H9 (cell line): Measurements from ENCODE around the gene CSF1R. TPM values are rescaled to one million over a fixed set of nuclear protein-coding genes. Genes with fewer than 3 reads are reported as not detected.

ENCODE experiments used
- DNase-seq: peaks from one replicate; pipeline ENCODE4 v3.0.0-alpha.2; 2017
- H2AFZ ChIP-seq: one replicate; pipeline ENCODE4 v1.6.1; 2013; ENCODE audit warnings: mild to moderate bottlenecking, low read length, control low read depth, moderate library complexity
- H2AK5ac ChIP-seq: 2 replicates; pipeline ENCODE4 v1.6.1; 2013; ENCODE audit warnings: low read length, control low read depth, mixed read lengths; ENCODE audit not compliant: insufficient read length
- H2BK120ac ChIP-seq: one replicate; pipeline ENCODE4 v1.6.1; 2013; ENCODE audit warnings: low read depth, mild to moderate bottlenecking, low read length, control low read depth, inconsistent platforms; ENCODE audit not compliant: poor library complexity, severe bottlenecking
- H2BK12ac ChIP-seq: 2 replicates; pipeline ENCODE4 v1.6.1; 2013; ENCODE audit warnings: low read length, control low read depth, mixed read lengths, low read depth; ENCODE audit not compliant: insufficient read length
- H2BK15ac ChIP-seq: 2 replicates; pipeline ENCODE4 v1.6.1; 2013; ENCODE audit warnings: low read depth, low read length, control low read depth
- H2BK20ac ChIP-seq: one replicate; pipeline ENCODE4 v1.6.1; 2013; ENCODE audit warnings: low read depth, mild to moderate bottlenecking, low read length, control low read depth, inconsistent platforms; ENCODE audit not compliant: poor library complexity, severe bottlenecking
- H2BK5ac ChIP-seq: 2 replicates; pipeline ENCODE4 v1.6.1; 2013; ENCODE audit warnings: low read length, control low read depth, mixed read lengths; ENCODE audit not compliant: insufficient read length
- H3K14ac ChIP-seq: 2 replicates; pipeline ENCODE4 v1.6.1; 2013; ENCODE audit warnings: low read length, control low read depth; ENCODE audit not compliant: insufficient read depth
- H3K18ac ChIP-seq: 2 replicates; pipeline ENCODE4 v1.6.1; 2013; ENCODE audit warnings: low read depth, mild to moderate bottlenecking, mixed read lengths, low read length, control low read depth; ENCODE audit not compliant: insufficient read length
- H3K23ac ChIP-seq: 2 replicates; pipeline ENCODE4 v1.6.1; 2013; ENCODE audit warnings: low read length, control low read depth, mixed read lengths, low read depth; ENCODE audit not compliant: insufficient read length
- H3K23me2 ChIP-seq: 2 replicates; pipeline ENCODE4 v1.6.1; 2013; ENCODE audit warnings: low read depth, mild to moderate bottlenecking, mixed read lengths, low read length, control low read depth; ENCODE audit not compliant: insufficient read length, poor library complexity, severe bottlenecking
- H3K27ac ChIP-seq: 2 replicates; pipeline ENCODE4 v1.5.1; 2013; ENCODE audit warnings: low read length, control low read depth, mixed read lengths, low read depth; ENCODE audit not compliant: insufficient read length
- H3K27me3 ChIP-seq: 2 replicates; pipeline ENCODE4 v1.6.1; 2013; ENCODE audit warnings: low read length, control low read depth, inconsistent platforms; ENCODE audit not compliant: insufficient read depth
- H3K4ac ChIP-seq: 2 replicates; pipeline ENCODE4 v1.6.1; 2013; ENCODE audit warnings: low read depth, mild to moderate bottlenecking, control low read depth, inconsistent platforms, low read length, moderate library complexity
- H3K4me1 ChIP-seq: 2 replicates; pipeline ENCODE4 v1.6.1; 2013; ENCODE audit warnings: low read length, control low read depth, inconsistent platforms; ENCODE audit not compliant: insufficient read depth
- H3K4me2 ChIP-seq: 2 replicates; pipeline ENCODE4 v1.6.1; 2013; ENCODE audit warnings: low read length, control low read depth, mixed read lengths; ENCODE audit not compliant: insufficient read length, insufficient read depth
- H3K56ac ChIP-seq: 2 replicates; pipeline ENCODE4 v1.6.1; 2013; ENCODE audit warnings: low read depth, mild to moderate bottlenecking, mixed read lengths, low read length, control low read depth; ENCODE audit not compliant: insufficient read length
- H3K79me1 ChIP-seq: 2 replicates; pipeline ENCODE4 v1.6.1; 2013; ENCODE audit warnings: low read depth, mild to moderate bottlenecking, moderate library complexity, low read length, control low read depth, inconsistent platforms; ENCODE audit not compliant: insufficient read depth, poor library complexity, severe bottlenecking
- H3K79me2 ChIP-seq: 2 replicates; pipeline ENCODE4 v1.6.1; 2013; ENCODE audit warnings: low read length, control low read depth, inconsistent platforms; ENCODE audit not compliant: insufficient read depth
- H3K9ac ChIP-seq: 2 replicates; pipeline ENCODE4 v1.6.1; 2013; ENCODE audit warnings: low read length, control low read depth, mixed read lengths; ENCODE audit not compliant: insufficient read length; ENCODE audit errors: extremely low read depth
- H3K9me3 ChIP-seq: one replicate; pipeline ENCODE4 v1.6.1; 2013; ENCODE audit warnings: low read depth, low read length, inconsistent platforms; ENCODE audit not compliant: control insufficient read depth
- H3T11ph ChIP-seq: one replicate; pipeline ENCODE4 v1.6.1; 2013; ENCODE audit warnings: mild to moderate bottlenecking, low read length, control low read depth, inconsistent platforms
- H4K20me1 ChIP-seq: one replicate; pipeline ENCODE4 v1.6.1; 2013; ENCODE audit not compliant: control insufficient read depth, insufficient read length, insufficient read depth
- H4K5ac ChIP-seq: 2 replicates; pipeline ENCODE4 v1.6.1; 2013; ENCODE audit warnings: low read depth, mild to moderate bottlenecking, mixed read lengths, low read length, control low read depth; ENCODE audit not compliant: insufficient read length
- H4K8ac ChIP-seq: replicated peaks from 2 replicates; pipeline ENCODE4 v1.6.1; 2013; ENCODE audit warnings: low read length, control low read depth, mixed read lengths, low read depth; ENCODE audit not compliant: insufficient read length
- H4K91ac ChIP-seq: 2 replicates; pipeline ENCODE4 v1.6.1; 2013; ENCODE audit warnings: low read depth, mild to moderate bottlenecking, moderate library complexity, mixed read lengths, low read length, control low read depth; ENCODE audit not compliant: insufficient read length
- H3K27ac Mint-ChIP-seq, 3 experiments: 2 replicates in 2 of 3; 3 replicates in 1 of 3; pipeline ENCODE4 v1.8.0; 2020 to 2021; ENCODE audit warnings: mixed read lengths in 3 of 3, mild to moderate bottlenecking in 1 of 3, moderate library complexity in 1 of 3
- H3K27me3 Mint-ChIP-seq: 2 replicates; pipeline ENCODE4 v1.8.0; 2021; ENCODE audit warnings: low read depth, mild to moderate bottlenecking, moderate library complexity, mixed read lengths
- H3K36me3 Mint-ChIP-seq, 3 experiments: 2 replicates in 2 of 3; 3 replicates in 1 of 3; pipeline ENCODE4 v1.8.0; 2020 to 2021; ENCODE audit warnings: low read depth in 3 of 3, mixed read lengths in 3 of 3; ENCODE audit not compliant: insufficient read depth in 1 of 3
- H3K4me1 Mint-ChIP-seq, 2 experiments: 2 replicates each; pipeline ENCODE4 v1.8.0; 2020; ENCODE audit warnings: mixed read lengths in 2 of 2
- H3K4me3 Mint-ChIP-seq, 2 experiments: 2 replicates in 1 of 2; 3 replicates in 1 of 2; pipeline ENCODE4 v1.8.0; 2020 to 2021; ENCODE audit warnings: mild to moderate bottlenecking in 2 of 2, mixed read lengths in 2 of 2, moderate library complexity in 1 of 2
- H3K9me3 Mint-ChIP-seq, 2 experiments: 2 replicates in 1 of 2; 3 replicates in 1 of 2; pipeline ENCODE4 v1.8.0; 2020; ENCODE audit warnings: mild to moderate bottlenecking in 2 of 2, mixed read lengths in 2 of 2, moderate library complexity in 1 of 2
- WGBS: extraction: QIAGEN DNeasy Blood & Tissue Kit; methylation state at CpG from one replicate; pipeline ENCODE4 v1.1.7; 2013; ENCODE audit warnings: missing lambda C conversion rate, low lambda C conversion rate, mixed read lengths; ENCODE audit not compliant: insufficient read length; ENCODE audit errors: extremely low coverage; 5-methylcytosine and 5-hydroxymethylcytosine counted together
- total RNA-seq: library from RNA; stranded (reverse); gene quantifications from 2 replicates; pipeline ENCODE4 v1.2.1, GENCODE V29; 2021
- TF ChIP-seq, protein P1 (sequence below): fragments of 200-600 bp; sonication (generic); conservative IDR thresholded peaks from 3 replicates; pipeline ENCODE4 v1.8.0; 2021; ENCODE audit warnings: antibody characterized with exemption, mild to moderate bottlenecking

CSF1R gene
- total RNA-seq, 1 experiment from 2014 or later: 0.13 TPM

DNA sequence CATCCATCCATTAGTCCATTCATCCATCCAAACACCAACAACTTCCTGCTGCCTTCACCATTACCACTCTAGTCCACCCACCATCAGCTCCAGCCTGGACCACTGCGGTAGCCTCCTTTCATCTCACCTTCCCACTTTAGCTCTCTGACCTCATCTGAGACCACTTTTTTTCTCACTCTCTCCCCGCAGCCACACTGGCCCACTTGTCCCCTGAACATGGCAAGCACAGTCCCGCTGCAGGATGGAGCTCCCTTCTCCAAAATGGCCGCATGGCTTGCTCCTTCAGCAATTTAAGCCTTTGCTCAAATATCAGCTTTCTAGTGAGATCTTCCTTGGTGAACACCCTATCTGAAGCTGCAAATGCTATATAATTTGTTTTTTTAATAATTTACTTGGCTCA, 11.1 kb downstream of the CSF1R start:
- no peak overlapping the region for H4K91ac ChIP-seq
- H3K23ac ChIP-seq: no peak overlapping the region
- no peak overlapping the region for H2AK5ac ChIP-seq
- H3K79me2 ChIP-seq: no peaks in the 10 kb centered on the region
- no peaks in the 10 kb centered on the region for H3K23me2 ChIP-seq
- no peaks in the 10 kb centered on the region for H3K79me1 ChIP-seq
- Mint-ChIP-seq H3K36me3 (no peaks in the 10 kb centered on the region), H3K27ac (no peak overlapping the region), H3K9me3 (no peaks in the 10 kb centered on the region), H3K4me3 (no peak overlapping the region), H3K27me3 (peaks cover 7% of the 10 kb centered on the region), H3K4me1 (no peaks in the 10 kb centered on the region)
- H3K14ac ChIP-seq: no peak overlapping the region
- no peak overlapping the region for H2BK20ac ChIP-seq
- H2AFZ ChIP-seq: no peak overlapping the region
- no peaks in the 10 kb centered on the region for H4K20me1 ChIP-seq
- no peaks in the 10 kb centered on the region for H3K27me3 ChIP-seq
- WGBS: no CpG with 5 or more reads among the region's 4 CpGs
- H3K27ac ChIP-seq: no peak overlapping the region
- no peaks in the 10 kb centered on the region for H3K4me1 ChIP-seq
- H2BK12ac ChIP-seq: no peak overlapping the region
- TF ChIP-seq, protein P1, sequence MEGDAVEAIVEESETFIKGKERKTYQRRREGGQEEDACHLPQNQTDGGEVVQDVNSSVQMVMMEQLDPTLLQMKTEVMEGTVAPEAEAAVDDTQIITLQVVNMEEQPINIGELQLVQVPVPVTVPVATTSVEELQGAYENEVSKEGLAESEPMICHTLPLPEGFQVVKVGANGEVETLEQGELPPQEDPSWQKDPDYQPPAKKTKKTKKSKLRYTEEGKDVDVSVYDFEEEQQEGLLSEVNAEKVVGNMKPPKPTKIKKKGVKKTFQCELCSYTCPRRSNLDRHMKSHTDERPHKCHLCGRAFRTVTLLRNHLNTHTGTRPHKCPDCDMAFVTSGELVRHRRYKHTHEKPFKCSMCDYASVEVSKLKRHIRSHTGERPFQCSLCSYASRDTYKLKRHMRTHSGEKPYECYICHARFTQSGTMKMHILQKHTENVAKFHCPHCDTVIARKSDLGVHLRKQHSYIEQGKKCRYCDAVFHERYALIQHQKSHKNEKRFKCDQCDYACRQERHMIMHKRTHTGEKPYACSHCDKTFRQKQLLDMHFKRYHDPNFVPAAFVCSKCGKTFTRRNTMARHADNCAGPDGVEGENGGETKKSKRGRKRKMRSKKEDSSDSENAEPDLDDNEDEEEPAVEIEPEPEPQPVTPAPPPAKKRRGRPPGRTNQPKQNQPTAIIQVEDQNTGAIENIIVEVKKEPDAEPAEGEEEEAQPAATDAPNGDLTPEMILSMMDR: no peak
- H3K4me2 ChIP-seq: no peak overlapping the region
- H3K9me3 ChIP-seq: no peaks in the 10 kb centered on the region
- H2BK120ac ChIP-seq: no peak overlapping the region
- H3T11ph ChIP-seq: no peak overlapping the region
- H3K18ac ChIP-seq: no peak overlapping the region
- no peak overlapping the region for H3K56ac ChIP-seq
- no peak overlapping the region for H2BK15ac ChIP-seq
- no peak overlapping the region for H4K8ac ChIP-seq
- no peak overlapping the region for H3K9ac ChIP-seq
- no peak overlapping the region for H4K5ac ChIP-seq
- H3K4ac ChIP-seq: no peak overlapping the region
- no peak for DNase-seq
- H2BK5ac ChIP-seq: no peak overlapping the region
